HL-60 (cell line): ENCODE data around the gene AFAP1L1.

Experiments
- DNase-seq, 2 experiments: peaks; one replicate each; pipeline ENCODE4 v3.0.0-alpha.2; 2010 to 2020; ENCODE audit warnings: low read depth in 1 of 2, low spot score in 1 of 2
- H3K27ac ChIP-seq: fragments of 250-450 bp; sonication (Bioruptor Pico); replicated peaks from 2 replicates; pipeline ENCODE4 v1.5.1; 2020; ENCODE audit warnings: mild to moderate bottlenecking, moderate library complexity
- H3K27me3 ChIP-seq: fragments of 250-450 bp; sonication (Bioruptor Pico); 2 replicates; pipeline ENCODE4 v1.5.1; 2021; ENCODE audit warnings: mild to moderate bottlenecking, moderate library complexity; ENCODE audit not compliant: insufficient read depth, poor library complexity, severe bottlenecking
- H3K4me3 ChIP-seq: replicated peaks from 2 replicates; pipeline ENCODE4 v1.5.1; 2011; ENCODE audit warnings: mild to moderate bottlenecking, control low read depth, low read length; ENCODE audit not compliant: insufficient read depth
- CTCF ChIP-seq: IDR thresholded peaks from one replicate; pipeline ENCODE4 v1.5.1; 2011; ENCODE audit warnings: low read length, control low read depth, inconsistent platforms; ENCODE audit not compliant: insufficient read depth
- GABPA ChIP-seq: IDR thresholded peaks from 2 replicates; pipeline ENCODE4 v1.6.1; 2012; ENCODE audit warnings: low read depth
- POLR2AphosphoS5 ChIP-seq: IDR thresholded peaks from 2 replicates; pipeline ENCODE4 v1.6.1; 2012; ENCODE audit warnings: low read depth
- SPI1 ChIP-seq: IDR thresholded peaks from 2 replicates; pipeline ENCODE4 v1.6.1; 2012; ENCODE audit warnings: low read depth, mild to moderate bottlenecking, borderline replicate concordance
- TF ChIP-seq, protein P1 (sequence below): IDR thresholded peaks from 2 replicates; pipeline ENCODE4 v1.6.1; 2012; ENCODE audit warnings: low read depth; ENCODE audit not compliant: insufficient replicate concordance

The AFAP1L1 gene

GRCh38 chr5:149262315-149262714 lies 9.3 kb upstream of the AFAP1L1 start:
- Histone ChIP-seq H3K27me3 (no peaks in the 10 kb centered on the region), H3K4me3 (no peak overlapping the region), H3K27ac (no peak overlapping the region)
- TF ChIP-seq, protein P1, sequence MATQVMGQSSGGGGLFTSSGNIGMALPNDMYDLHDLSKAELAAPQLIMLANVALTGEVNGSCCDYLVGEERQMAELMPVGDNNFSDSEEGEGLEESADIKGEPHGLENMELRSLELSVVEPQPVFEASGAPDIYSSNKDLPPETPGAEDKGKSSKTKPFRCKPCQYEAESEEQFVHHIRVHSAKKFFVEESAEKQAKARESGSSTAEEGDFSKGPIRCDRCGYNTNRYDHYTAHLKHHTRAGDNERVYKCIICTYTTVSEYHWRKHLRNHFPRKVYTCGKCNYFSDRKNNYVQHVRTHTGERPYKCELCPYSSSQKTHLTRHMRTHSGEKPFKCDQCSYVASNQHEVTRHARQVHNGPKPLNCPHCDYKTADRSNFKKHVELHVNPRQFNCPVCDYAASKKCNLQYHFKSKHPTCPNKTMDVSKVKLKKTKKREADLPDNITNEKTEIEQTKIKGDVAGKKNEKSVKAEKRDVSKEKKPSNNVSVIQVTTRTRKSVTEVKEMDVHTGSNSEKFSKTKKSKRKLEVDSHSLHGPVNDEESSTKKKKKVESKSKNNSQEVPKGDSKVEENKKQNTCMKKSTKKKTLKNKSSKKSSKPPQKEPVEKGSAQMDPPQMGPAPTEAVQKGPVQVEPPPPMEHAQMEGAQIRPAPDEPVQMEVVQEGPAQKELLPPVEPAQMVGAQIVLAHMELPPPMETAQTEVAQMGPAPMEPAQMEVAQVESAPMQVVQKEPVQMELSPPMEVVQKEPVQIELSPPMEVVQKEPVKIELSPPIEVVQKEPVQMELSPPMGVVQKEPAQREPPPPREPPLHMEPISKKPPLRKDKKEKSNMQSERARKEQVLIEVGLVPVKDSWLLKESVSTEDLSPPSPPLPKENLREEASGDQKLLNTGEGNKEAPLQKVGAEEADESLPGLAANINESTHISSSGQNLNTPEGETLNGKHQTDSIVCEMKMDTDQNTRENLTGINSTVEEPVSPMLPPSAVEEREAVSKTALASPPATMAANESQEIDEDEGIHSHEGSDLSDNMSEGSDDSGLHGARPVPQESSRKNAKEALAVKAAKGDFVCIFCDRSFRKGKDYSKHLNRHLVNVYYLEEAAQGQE: no peak
- no peak for DNase-seq

- TF ChIP-seq, protein P1: no peak
- no peak for TF ChIP-seq CTCF
- TF ChIP-seq SPI1: no peak
- no peak for TF ChIP-seq GABPA
- no peak for TF ChIP-seq POLR2AphosphoS5
- no peak for DNase-seq
- Histone ChIP-seq H3K27ac (no peak overlapping the region), H3K4me3 (no peak overlapping the region), H3K27me3 (peaks cover 6% of the 10 kb centered on the region)
These were observed 7.1 kb upstream of the AFAP1L1 start for GRCh38 chr5:149264439-149265067.

- Histone ChIP-seq H3K27me3 (peaks cover 6% of the 10 kb centered on the region), H3K27ac (no peak overlapping the region), H3K4me3 (no peak overlapping the region)
- TF ChIP-seq, protein P1: no peak
- TF ChIP-seq POLR2AphosphoS5 (no peak), CTCF (no peak), SPI1 (no peak), GABPA (no peak)
- no peak for DNase-seq
These were observed 6.6 kb upstream of the AFAP1L1 start for GRCh38 chr5:149265068-149265465.
